Stimulated activated CD4-positive, alpha-beta T cell treated with anti-CD3 and anti-CD28 coated beads, Interleukin-12 subunit alpha, Interleukin-12 subunit beta, amount 100 ng/mL, for 24 hours (primary cell): Measurements from ENCODE around the gene USP54.

ENCODE experiments used
- DNase-seq, 2 experiments: peaks; one replicate each; pipeline ENCODE4 v3.0.0-alpha.2; 2020; ENCODE audit warnings: low read depth in 2 of 2

The USP54 gene

GRCh38 chr10:73522263-73522662 is 68.9 kb downstream of the USP54 start:
- no peak for DNase-seq

DNA sequence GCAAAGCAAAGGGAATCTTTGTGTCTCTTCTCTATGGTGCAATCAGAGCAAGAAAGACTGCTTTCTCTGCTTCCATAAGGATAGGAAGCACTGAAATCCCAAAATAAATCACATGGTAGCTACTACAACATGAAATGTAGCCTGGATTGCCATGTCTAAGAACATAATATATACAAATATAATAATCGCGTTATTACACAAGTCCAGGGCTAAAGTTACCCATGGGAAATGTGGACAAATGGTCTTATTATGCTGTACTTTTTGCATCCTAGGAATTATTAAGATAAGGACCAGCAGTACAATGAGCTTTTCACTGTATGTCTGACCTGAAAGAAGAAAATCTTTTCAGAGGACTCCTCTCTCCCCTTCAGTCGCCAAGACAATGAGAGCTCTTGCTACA is 71.8 kb downstream of the USP54 start:
- no peak for DNase-seq

GRCh38 chr10:73517166-73517888 is 73.8 kb downstream of the USP54 start:
- no peak for DNase-seq

DNA sequence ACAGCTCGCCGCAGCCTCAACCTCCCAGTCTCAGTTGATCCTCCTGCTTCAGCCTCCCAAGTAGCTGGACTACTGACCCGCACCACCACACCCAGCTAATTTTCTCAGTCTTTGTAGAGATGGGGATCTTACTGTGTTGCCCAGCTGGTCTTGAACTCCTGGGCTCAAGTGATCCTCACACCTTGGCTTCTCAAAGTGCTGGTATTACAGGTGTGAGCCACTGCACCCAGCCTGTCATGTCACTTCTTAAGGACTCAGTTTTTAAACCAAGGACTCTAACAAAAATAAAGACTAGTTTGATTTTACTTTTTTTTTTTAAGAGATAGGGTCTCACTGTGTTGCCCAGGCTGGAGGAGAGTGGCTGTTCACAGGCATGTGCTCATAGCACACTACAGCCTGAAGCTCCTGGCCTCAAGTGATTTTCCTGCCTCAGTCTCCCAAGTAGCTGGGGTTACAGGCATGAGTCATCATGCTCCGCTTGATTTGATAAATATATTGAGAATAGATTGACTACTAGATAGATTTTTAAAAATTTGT is 78.9 kb downstream of the USP54 start:
- DNase-seq: no peak

DNA sequence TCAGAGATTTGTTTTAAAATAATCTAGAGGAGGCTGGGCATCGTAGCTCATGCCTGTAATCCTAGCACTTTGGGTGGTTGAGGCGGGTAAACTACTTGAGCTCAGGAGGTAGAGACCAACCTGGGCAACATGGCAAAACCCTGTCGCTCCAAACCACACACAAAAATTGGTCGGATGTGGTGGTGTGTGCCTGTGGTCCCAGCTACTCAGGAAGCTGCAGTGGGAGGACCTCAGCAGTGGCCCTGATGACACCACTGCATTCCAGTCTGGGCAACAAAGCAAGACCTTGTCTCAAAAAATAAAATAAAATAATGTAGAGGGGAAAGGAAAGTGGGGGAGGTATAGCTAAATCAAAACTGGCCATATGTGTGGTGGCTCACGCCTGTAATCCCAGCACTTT is 81.4 kb downstream of the USP54 start:
- DNase-seq: no peak

DNA sequence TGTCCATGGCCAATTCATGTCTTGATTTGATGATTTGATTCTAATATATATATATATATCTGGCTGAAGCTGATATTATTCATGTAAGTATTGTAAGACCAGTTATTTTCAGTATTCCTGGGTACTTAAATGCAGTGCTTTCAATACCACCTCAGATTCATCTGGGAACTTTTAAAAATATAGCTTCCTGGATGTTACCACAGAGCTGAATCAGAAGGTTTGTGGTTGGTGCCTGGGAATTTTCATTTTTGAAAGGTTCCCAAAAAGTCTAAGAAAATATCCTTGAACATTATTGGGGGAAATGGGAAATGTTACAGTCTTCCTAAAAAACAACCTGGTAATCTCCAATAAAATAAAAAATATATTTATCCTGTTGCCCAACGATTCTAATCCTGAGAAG is 84.7 kb downstream of the USP54 start:
- no peak for DNase-seq

DNA sequence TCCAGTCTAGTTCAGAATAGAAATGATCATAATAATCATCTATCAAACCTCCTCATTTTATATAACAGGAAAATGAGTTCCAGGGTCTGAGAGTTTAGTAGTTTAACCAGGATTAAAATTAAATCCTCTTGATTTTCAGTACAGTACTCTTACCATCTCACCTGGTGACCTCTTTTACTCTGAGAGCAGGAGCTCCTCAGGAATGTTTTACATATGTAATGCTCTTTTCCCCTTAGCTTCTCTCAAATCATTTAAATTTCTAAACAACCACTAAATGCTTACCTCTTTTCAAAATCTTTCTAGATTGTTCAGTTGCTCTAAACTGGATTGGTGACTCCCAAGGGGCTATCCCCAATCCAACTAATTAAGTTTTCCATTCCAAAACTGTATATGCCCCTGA is 85.1 kb downstream of the USP54 start:
- no peak for DNase-seq

DNA sequence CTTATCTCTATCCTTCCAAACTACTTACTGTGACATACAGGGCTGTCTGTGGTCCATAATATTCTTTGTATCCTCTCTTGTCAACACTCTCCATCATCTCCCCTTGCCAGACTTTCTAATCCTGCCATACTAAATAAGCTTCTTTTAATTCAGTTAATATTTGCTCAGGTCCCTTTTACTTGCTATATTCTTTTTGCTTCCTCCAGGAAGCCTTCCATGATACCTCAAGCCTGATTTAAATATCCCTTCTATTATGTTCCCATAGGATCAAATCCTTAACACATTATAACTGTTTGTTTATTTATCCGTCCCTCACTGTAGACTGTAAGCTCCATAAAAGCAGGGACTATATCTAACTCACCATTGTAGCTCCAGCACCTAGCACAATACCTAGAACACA is 88.1 kb downstream of the USP54 start:
- DNase-seq: no peak

DNA sequence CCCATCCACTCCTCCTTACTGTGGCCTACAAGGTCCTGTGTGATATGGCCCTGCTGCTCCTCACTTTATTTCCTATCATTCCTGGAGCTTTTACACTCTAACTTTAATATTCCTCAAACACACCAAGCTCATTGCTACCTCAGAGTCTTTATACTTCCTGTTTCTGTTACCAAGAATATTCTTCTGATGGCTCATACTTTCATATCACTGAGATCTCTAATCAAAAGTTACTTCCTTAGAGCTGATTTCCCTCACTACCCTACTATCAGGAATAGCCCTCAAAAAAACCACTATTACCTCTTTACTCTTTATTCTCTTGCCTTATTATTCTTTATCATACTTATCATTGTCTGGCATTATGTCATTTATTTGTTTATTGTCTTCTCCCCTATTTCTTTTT is 89.5 kb downstream of the USP54 start:
- DNase-seq: no peak

DNA sequence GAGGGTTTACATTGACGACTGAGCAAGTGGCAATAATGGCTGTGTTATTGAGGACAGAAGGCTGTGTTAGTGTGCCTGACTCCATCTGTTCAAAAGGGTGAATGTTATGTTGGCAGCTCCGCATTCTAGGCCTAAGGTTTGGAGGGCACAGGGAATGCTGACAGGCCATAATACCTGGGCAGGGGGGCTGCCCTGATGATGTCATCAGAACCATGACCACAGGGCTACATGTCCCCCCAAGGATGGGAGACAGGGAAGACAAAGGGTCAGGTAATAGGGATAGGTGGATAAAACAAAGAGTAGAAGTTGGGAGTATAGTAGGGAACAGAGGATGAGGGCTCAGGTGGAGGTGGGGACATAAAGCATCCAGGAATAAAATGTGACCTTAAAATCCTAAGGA is 93.5 kb downstream of the USP54 start:
- no peak for DNase-seq

GRCh38 chr10:73495884-73496674 is 95.1 kb downstream of the USP54 start, which contains the start of gene PPP3CB:
Gene PPP3CB, minus strand, starts transcription at chr10:73496024. Its CDS starts 135 bp downstream, at chr10:73495889.
- DNase-seq: peak; percentile 84 to 90

- DNase-seq: peak; percentile 70 to 82
Measured at GRCh38 chr10:73495226-73495883, 95.8 kb downstream of the USP54 start.

GRCh38 chr10:73494877-73495225 is 96.3 kb downstream of the USP54 start:
- DNase-seq: no peak

GRCh38 chr10:73494213-73494612 is 96.9 kb downstream of the USP54 start:
- DNase-seq: no peak

- DNase-seq: no peak
Measured at GRCh38 chr10:73493781-73494180, 97.4 kb downstream of the USP54 start.

DNA sequence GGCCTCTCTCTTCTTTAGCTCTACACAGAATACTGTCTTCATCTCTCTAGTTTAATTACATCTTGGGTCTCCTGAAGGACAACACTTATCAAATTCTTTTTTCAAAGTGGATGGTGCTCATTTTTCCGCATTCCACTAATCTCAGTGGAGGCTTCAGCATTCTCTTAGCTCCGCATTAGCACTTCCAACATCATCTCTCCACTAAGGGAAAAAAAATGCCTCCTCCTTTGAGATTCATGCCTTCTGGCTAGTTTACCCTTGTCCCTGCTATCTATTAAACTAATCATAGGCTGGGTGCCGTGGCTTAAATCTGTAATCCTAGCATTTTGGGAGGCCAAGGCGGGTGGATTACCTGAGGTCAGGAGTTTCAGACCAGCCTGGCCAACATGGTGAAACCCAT is 104.5 kb downstream of the USP54 start:
- no peak for DNase-seq

- DNase-seq: no peak
Measured at GRCh38 chr10:73485320-73485719, 105.8 kb downstream of the USP54 start.

- DNase-seq: no peak
Measured at GRCh38 chr10:73480158-73480557, 111.0 kb downstream of the USP54 start.

- DNase-seq: no peak
Measured at GRCh38 chr10:73478636-73479035, 112.5 kb downstream of the USP54 start.

GRCh38 chr10:73471226-73471625 is 119.9 kb downstream of the USP54 start:
- DNase-seq: no peak

DNA sequence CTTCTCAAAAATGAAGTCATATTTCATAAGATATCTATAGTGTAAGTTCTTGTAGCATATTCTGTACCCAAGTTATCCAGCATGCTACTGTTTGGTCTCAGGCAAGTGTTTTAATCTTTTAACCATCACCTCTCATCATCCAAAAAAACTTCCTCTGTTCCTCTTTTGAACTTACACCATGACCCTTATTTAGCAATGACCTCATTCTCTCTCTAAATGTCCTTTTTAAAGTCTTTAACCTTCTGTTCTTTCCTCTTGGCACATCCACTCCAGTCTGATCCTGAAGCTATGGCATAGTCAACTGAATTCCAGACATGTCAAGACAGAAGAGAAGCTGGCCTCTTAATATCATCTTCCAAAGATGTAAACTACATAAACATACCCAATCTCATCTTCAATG is 121.6 kb downstream of the USP54 start:
- no peak for DNase-seq

DNA sequence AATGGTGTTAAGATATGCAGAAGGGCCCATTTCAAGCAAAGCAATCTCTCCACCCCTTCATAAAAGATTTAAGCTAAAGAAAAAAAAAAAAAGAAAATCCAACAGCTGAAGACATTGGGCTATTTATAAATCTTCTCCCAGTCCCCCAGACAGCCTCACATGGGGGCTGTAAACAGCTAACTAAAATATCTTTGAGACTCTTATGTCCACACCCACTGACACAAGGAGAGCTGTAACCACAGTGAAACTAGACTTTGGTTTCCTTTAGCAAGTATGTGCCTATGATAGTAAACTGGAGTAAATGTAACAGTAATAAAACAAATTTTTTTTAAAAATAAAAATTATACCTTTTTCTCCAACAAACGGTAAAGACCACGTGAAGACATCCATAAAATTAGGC is 123.9 kb downstream of the USP54 start:
- no peak for DNase-seq
